GM18861 (cell line): ENCODE measurements around the gene TDRD7.

ENCODE experiments used
- ATAC-seq: cut with Tn5 transposase; IDR thresholded peaks from one replicate; pipeline ENCODE4 v1.9.1; 2021; ENCODE audit not compliant: unreplicated experiment

The TDRD7 gene, protein sequence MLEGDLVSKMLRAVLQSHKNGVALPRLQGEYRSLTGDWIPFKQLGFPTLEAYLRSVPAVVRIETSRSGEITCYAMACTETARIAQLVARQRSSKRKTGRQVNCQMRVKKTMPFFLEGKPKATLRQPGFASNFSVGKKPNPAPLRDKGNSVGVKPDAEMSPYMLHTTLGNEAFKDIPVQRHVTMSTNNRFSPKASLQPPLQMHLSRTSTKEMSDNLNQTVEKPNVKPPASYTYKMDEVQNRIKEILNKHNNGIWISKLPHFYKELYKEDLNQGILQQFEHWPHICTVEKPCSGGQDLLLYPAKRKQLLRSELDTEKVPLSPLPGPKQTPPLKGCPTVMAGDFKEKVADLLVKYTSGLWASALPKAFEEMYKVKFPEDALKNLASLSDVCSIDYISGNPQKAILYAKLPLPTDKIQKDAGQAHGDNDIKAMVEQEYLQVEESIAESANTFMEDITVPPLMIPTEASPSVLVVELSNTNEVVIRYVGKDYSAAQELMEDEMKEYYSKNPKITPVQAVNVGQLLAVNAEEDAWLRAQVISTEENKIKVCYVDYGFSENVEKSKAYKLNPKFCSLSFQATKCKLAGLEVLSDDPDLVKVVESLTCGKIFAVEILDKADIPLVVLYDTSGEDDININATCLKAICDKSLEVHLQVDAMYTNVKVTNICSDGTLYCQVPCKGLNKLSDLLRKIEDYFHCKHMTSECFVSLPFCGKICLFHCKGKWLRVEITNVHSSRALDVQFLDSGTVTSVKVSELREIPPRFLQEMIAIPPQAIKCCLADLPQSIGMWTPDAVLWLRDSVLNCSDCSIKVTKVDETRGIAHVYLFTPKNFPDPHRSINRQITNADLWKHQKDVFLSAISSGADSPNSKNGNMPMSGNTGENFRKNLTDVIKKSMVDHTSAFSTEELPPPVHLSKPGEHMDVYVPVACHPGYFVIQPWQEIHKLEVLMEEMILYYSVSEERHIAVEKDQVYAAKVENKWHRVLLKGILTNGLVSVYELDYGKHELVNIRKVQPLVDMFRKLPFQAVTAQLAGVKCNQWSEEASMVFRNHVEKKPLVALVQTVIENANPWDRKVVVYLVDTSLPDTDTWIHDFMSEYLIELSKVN

DNA sequence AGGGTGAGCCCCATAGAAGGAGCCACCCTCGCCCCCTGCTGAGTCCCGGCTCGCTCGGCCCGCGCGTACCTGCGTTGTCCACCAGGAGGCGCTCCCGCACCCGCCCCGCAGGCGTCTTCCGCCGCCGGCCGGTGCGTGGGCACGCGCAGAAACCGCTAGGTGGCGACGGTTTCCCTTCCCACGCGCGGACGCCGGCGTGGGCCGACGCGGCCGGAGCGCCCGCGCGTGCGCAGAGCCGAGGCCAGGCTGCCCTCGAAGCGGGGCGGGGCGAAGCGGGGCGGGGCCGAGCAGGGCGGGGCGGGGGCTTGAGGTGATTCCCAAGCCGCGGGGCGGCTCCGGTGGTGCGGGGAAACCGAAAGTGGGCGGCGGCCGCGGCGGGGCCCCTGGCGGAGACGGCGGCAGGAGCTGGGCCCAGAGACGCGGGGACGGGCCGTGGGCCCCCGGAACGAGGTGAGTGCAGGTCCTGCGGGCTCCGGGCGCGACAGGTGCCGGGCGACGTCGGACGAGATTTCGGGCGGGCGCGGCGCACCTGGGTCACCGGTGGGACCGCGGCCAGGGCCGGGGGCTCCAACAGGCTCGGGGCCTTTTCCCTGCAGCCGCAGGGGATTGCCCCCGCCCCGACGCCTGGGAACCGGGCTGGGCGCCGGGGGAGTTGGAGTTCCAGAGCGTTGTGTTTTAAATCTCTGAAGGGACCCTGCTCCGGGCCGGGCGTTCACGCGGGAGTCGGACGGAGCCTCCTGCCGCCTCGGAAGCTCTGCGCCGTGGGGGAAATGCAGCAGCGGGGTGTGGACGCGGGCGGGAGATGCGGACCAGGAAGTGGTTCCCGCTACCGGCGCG, at the start of gene TDRD7:
TDRD7 (plus strand) TSS at position 308 of the 837 bp plus-strand sequence. CDS start 16,370 bp downstream, outside the sequence.
- peak; percentile 73 for ATAC-seq

DNA sequence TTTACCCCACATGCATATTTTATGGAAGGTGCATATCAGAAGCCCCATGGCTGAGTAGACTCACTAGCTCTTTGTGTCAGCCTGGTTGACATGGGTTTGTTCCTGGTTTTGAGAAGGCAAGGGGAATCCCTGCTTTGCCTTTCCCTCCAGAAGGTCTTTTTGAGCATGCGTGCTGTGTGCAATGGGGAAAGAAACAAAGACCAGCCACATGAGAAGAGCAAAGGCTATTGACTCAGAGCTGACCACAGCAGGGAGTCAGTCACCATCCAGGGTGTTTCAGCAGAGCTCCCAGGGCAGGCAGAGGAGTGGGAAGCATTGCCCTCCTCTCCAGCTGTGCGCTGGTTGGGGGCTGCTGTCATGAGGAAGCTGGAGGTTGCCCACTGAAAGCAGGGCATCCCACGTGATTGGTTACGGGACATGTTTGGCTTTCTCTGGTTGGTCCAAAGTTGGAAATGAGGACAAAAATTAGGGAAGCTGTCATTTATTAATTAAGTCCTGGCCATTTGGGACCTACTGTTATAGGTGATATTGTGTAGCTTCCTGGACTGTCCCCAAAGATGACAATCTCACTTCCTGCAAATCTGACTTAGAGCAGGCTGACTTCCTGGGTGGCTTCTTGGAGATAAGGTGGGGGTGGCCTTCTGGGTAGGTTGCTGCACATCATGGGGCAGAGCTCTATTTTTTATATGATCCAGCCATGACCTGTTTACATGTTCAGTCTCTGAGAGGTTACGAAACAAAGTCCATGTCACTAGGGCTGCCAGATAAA, 48.9 kb upstream of the TDRD7 start:
- ATAC-seq: no peak

DNA sequence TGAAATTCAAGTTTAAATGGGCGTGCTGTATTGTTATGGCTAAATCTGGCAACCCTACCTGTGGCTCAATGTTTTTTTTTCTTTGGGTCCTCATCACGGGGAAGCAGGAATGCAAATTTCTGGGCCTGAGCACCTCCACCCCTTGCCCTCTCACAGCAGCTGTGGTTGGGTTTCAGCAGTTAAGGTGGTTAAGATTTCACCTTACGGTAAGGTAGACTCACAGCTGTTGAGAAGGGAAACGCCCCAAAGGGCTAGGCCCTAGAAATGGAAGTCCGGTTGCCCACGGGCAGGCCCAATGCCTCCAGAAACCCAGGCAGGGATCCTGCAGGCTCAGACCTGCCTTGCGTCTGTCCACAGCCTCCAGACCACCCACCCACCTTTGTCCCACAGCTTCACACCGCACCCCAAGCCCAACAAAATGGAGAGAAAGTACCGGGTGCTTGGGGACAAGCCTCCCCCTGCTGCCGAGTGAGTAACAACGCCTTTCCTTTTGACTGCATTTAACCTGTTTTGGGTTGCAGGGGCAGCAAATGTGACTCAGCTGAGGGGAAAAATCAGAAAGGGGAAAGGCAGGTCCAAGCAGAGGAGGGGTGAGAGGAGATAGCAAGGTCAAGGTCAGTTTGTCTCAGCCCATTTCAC, 48.1 kb upstream of the TDRD7 start:
- no peak for ATAC-seq

DNA sequence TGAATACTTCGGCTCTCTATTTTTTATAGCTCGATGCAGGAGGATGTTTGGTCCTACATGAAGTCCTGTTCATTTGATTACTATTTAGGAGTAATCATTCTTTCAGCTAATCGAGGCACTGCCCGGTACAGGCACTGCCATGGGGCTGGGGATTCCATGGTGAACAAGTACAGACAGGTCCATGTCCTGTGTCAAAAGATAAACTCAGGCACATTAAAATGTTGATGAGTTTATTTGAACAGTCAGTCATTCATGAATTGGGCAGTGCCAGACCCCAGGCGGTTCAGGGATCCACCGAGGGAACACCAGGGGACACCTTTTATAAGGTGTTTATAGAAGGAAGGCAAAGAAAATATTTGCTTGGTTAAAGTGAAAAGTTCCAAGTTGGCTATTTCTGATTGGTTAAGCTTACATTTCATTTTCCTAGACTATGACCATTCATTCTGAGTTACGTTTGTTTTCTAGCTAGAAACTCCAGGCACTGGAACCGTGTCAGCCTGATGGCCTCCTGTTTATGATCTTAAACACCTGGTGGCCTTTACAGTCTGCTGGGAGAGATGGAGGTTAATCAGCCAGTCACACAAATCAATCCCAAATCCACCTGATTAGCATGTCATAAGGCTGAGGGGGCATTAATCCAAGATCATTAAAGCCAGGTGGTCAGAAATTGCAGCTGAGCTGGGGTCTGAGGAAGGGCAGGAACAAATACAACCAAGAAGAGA, 47.0 kb upstream of the TDRD7 start:
- no peak for ATAC-seq

DNA sequence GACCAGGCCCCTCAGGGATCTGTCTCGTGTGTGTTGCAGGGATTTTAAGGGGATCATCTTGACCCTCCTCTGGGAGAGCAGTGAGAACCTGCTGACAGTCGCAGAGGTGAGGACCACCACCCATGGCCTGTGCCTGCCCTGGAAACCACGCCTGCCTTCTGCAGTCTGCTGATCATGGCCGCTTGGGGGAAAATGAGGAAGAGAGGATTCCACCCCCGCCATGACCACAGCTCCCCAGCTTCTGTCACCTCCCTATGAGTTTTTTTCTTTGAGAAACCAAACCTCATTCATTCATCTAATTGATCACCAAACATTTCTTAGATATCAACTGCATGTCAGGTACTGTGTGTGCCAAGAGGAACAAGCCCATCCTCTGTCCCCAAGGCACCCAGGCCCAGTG, 46.3 kb upstream of the TDRD7 start:
- no peak for ATAC-seq

DNA sequence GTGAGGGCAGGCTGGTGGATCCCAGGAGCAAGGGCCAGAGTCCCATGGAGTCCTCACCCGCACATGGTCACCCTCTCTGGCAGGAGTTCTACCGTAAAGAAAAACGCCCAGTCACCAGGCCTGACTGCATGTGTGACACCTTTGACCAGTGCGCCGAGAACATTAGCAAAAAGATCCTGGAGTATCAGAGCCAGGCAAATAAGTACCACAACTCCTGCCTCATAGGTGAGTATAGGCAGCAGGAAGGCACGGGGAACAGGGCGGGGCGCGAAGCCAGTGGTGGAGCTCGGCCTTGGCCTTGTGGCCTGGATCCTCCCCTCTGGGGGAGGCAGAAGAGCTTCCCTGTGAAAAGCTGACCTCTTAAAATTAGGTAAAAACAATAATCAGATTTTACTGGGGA, 45.4 kb upstream of the TDRD7 start:
- no peak for ATAC-seq

DNA sequence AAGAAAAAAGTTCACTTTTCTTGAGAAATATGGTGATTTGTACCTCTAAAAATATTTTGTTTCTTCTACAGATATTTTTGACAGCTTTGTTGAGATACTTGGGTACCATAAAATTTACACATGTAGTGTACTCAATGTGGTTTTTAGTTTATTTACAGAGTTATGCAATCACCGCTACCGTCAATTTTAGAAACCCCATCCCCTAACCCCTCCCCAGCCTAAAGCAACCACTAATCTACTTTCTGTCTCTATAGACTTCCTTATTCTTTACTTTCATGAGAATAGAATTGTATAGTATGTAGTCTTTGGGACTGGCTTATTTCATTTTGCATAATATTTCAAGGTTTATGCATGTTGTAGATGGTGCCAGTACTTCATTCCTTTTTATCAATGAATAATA, 45.0 kb upstream of the TDRD7 start:
- peak; percentile 57 for ATAC-seq

DNA sequence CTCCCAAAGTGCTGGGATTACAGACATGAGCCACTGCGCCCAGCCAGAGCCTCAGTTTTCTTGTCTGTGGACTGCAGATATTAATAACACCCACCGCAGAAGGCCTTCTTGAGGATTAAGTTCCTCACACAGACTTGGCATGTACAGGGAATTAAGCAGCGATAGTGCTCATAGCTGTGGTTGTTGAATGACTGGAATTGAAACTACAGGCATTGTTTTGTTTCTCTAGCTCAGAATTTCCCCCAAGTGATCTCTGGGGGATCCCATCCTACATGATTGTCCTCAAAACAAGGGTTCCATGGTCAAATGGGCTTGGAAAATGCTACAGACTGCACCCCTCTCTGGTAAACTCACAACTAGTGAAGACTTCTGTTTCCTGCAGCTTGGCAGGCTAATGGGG, 44.2 kb upstream of the TDRD7 start:
- ATAC-seq: no peak

DNA sequence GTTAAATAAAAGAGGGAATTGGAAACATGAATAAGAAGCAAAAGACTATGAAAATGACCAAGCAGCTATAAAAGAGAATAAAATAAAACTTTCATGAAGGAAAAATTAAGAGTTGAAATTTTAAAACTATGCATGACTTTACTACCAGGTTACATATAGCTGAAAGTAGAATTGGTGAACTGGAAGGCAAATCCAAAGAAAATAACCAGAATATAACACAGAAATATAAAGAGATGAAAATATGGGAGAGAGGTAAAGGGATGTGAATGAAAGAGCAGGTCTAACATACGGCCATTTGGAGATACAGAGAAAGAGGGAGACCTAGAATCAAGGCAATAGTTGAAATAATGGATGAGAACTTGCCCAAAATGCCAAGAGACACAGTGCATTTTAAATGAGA, 42.9 kb upstream of the TDRD7 start:
- no peak for ATAC-seq

DNA sequence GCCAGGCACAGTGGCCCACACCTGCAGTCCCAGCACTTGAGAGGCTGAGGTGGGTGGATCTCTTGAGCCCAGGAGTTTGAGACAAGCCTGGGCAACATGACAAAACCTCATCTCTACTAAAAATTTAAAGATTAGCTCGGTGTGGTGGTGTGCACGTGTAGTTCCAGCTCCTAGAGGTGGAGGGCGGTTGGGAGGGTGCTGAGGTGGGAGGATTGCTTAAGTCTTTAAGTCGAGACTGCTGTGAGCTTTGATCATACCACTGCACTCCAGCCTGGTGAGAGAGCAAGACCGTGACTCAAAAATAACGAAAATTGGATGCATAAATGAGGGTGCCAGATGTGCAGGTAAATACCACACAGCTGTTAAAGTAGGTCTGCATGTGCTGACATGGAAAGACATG, 39.3 kb upstream of the TDRD7 start:
- ATAC-seq: no peak

DNA sequence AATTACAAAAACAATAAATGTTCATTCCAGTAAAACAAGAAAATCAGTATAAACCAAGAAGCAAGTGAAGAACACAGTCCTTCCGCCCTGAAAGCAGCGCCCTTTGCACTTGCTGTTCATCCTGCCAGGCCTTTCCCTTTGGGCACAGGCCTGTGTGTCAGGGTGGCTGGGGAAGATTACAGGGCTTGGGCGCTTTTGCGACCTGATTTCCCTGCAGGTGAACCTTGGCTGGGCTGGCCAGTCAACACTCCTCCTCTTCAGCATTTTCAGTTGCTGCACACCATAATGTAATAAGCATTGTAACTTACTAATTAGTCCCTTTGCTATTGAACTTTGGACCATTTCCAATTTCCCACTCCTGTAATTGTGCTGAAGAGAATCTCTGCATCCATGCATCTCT, 38.6 kb upstream of the TDRD7 start:
- ATAC-seq: no peak

DNA sequence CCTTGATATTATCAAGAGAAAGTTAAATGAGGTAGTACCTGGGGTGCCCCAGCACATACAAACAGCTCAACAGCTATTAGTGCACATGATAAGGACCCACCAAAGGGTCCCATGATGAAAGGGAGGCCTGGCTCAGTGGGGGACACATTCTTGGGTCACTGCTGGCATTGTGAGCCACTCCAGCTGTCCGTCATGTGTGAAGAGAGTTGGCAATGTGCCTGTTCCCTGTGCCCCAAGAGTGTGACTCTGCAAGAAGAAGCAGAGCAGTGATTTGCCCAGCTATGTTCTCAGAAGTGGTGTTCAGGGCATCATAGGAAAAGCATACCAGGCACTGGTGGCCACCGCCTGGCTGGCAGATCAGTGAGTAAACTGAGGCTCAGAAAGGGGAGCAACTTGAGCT, 37.1 kb upstream of the TDRD7 start:
- ATAC-seq: no peak

DNA sequence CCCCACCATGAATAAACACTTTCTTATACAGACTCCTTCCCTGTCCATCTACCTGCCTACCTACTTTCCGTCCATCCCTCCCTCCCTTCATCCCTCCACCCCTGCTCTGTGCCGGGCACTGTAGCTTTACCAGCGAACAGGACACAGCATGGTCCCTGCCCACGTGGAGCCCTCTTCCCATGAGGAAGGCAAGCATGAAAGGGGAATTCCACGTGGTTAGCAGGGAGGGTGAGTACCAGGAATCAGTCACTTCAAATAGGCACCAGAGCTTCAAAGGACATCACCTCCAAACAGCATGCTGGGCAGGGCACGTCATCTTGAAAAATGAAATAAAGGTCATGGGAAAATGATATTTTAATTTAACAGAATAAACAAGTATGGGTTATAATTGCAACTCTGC, 35.0 kb upstream of the TDRD7 start:
- no peak for ATAC-seq

DNA sequence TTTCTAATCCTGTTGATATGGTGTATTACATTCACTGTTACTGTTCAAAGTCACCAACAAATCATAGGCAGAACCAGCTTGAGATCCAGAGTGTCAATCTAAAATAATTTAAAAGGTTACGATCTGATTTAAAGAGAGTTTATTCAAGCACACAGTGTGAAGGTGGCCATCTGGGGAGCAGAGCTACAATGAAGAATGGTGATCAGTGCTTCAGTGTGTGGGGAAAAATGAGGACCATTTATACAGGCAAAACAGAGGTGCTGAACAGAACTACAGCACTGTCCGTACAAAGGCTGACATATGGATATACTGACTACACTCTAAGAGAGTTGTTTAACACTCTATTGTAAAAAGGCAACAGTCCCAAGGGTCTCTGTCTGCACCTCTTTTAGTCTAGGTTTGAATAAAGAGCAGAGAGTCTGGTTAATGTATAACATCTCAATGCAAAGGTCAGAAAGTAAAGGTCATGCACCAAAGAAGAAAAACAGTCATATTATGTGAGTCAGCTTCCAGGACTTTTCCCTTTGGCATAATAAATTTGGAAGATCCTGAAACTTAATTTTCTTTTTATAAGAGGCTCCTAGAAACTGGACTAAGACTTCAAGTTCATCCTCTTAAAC, 29.7 kb upstream of the TDRD7 start:
- peak; percentile 74 for ATAC-seq

DNA sequence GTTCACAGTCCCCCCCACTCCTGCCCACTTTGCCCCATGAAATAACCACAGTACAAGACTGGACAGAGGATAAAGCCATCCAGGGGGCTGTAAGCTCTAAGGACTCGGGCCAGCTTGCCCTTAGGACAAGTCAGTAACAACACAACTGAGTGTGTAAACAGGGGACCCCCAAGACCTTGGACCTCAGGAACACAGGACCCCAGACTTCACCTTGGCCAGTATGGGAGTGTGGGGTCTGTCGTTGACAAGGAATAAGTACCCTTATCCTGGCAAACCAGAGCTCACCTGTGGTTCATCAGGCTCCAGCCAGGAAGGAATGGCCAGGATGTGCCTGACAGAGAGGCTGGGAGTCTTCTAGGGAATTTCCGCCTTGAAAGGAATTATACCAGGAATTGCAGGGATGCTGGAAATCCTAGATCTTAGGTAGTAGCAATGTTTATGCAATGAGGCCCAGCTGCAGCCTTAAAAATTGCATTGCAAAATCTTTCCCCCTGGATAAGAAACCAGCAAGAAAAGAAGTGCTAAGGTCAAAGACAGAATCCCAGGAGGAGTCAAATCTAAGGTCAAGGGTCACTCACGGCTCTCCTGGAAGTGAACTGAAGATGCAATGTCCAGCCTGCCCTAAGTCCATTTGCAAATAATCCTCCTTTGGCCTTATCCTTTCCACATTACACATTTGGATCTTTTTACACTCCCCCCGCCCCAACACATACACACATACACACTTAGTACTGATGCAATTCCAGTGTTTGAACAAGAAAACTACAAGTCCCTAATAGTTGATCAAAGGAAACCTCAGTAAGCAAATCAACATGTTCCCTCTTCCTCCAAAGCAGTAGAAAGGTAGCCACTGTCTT, 27.3 kb upstream of the TDRD7 start:
- no peak for ATAC-seq

DNA sequence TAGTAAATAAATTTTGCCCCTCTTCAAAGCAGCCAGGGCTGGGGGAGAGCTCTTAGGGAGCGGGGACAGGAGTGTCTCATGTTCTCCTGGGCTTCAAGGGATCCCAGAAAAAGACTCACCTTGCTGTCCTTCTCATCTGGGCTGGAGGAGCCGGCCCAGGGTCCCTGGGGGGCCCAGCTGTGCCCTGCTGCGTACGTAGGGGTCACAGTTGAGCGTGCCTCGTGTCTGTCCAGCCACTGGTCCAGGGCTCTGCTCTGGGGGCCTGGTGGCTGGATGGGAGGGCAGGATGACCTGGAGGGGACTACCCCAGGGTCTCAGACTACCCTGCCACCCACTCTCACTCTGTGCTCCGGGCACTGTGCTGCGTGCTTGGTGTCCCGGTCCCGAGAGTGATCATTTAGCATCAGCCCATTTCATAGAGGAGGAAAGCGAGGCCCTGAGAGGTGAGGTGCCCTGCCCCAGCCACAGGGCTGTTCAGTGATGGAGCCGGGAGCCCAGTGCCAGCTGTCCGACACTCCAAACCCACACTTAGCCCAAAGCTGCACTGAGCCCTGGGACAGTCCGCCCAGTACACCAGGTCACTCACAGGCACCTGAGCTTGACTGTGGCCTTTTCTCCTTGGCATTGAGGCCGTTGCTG, 26.2 kb upstream of the TDRD7 start:
- no peak for ATAC-seq

DNA sequence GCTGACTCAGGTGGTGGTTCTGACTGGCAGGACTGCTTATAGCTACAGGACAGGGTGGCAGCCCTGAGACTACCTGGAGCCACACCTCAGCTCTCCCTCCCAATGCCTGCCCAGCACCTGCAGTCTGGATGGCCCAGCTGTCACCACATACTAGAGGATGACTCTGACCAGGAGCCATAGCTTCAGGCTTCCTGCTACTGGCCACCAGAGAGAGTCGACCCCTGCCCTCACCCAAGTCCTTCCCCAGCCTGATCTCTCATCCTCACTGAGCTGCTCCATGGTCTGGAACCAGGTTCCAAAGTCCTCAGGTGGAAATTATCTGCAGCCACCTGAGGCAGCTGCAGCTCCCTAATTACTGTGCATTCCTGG, 25.6 kb upstream of the TDRD7 start:
- no peak for ATAC-seq
